Stimulated activated CD4-positive, alpha-beta T cell treated with anti-CD3 and anti-CD28 coated beads, Interleukin-15, amount 100 ng/mL, for 1 hour (primary cell): ENCODE results near the gene TAGAP.

Experiments used
- DNase-seq, 2 donors: peaks; one replicate each; pipeline ENCODE4 v3.0.0-alpha.2; 2020; ENCODE audit warnings: low read depth in 1 of 2, low spot score in 1 of 2

Gene TAGAP

DNA sequence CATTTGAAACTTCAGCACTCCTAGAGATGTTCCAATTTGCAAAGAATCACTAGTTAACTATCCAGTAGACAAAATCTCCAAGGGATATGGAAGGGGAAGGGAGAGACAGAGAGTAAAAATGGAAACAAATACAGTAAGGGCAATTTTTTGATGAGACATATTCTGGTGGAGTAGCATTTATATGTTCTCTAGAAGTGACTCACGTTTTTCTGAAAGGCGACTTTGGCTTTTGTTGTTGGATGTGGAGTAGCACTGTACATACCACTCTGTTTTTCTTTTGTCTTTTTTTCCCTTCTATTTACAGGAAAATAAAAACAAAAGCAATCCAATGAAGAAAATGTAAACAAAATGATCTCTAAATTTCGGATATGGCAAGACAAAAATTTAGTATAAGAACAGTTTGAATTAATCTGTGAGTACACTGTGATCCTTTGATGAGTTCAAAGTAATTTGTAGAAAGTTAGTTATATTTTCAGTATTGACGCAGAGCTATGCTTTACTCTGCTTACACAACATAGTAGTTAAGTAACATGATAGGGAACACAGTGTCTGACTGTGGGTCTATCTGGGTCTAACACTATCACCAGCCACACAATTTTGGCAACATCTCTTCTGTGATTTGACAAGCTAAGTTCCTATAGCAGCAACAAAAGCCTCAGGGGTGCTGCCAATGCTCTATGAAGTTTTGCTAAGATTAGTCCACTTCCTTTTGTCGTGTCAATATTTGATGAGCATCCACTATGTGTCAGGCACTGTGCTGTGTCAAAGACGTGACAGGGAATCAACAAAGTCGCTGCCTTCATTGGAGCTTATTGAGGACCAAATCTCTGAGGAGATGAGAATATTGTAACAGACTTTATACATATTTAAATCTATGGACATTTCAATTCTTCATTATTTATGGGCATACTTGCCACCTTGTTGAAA, 27.3 kb upstream of the TAGAP start:
- DNase-seq = no peak

DNA sequence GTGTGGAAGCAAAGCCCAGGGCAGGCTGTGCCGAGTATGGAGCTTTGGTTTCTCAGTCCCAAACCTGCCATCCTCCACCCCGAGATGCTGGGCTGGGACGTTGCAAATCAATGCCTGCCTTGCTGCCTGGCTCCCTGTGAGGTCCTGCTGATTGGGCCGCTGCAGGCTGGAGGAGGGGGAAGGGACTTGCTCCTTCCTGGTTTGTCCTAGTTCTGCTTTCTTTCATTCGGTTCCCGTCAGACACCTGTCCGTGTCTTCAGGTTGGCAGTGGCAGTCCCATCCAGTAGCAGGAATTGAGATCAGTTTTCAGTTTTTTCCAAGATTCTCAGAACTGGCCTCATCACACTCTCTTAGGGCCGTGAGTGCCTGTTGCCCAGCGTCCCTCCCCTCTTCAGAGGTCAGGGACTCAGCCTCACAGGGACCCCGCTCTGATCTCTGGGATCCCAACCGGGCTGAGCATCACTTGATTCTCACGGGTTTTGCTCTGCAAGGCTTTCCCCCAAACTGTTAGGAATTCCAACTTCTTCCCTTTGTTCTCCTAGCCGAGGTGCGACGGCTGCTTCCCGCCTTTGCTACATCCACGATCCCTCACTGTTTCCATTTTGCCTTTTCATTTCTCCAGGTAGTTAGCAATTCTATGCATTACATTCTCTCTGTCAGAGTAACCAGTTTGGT, 24.2 kb upstream of the TAGAP start:
- no peak for DNase-seq

DNA sequence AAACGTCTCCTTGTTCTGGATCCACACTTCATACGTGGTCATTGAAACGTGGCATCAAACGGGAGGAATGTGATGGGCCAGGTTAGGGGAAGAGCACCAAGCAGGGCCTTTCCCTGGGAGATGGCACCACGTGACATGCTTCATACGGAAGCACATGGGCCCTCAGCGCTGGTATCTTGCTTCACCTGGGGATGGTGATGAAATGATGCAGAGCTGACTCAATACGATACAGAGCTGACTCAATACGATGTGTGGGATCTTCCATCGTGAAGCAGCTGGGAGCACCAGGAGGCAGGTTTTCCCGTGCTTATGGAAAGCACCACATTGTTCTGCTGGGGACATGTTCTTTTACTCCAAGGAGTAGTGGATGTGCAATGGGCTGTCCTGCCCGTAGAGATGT, 22.5 kb upstream of the TAGAP start:
- DNase-seq = no peak

DNA sequence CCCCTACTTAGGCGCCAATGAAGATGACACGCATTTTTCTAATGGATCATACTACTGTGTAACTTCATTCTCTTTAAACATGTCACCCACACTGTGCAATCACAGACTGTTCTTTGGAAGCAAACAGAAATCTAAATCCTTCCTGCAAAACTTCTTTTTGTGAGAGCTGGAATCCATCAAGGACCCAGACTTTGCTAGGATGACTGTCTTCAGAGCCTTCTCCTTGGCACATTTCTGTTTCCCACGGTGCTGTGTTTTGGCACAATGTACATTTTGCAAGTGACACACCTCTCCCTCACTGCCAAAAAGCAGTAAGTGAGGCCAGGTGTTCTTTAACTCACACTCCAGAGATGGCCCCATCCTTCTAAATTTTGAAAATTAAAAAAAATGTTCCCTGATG, 21.7 kb upstream of the TAGAP start:
- DNase-seq = no peak

DNA sequence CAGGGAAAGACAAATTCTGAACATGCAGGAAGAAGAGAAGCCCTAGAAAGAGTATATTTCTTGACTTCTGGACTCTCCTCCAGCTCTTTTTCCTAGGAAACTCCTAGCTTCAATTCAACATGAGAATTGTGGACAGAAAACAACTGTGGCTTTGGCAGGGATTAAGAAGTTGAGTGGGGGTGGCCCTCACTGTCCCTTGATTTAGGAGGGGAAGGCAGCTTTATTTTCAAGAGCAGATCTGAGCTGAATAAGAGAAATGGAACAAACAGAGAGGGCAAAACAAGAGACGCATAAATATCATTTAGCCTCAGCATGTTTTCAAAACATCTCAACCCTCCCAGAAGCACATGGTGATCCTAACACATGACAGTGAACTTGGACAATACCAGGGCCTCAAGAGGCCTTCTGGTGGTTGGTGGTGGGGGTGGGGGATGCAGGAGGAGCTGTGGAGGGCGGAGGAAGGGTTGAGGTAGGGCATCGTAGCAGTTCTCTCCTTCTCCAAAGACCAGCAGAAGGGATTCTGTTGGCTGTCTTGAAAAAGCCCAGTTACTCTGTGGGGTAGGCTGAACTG, 21.1 kb upstream of the TAGAP start:
- DNase-seq = no peak

DNA sequence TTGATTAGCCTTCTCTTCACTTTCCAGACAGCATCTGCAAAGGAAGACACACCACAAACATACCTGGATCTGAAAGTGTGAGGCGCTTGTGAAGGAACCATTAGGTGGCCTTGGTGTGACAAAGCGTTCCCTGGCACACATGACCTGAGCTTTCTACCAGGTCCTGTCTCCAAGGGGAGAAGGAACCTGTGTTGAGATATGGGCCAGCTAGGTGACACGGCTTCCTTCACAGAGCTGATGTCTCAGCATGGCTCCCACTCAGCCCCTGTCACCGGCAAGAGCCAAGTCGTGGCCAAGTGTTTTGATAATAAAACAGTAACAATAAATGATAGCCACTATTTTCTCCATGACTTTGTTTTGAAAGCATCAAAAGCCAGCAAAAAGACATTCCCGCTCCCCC, 20.3 kb upstream of the TAGAP start:
- no peak for DNase-seq

DNA sequence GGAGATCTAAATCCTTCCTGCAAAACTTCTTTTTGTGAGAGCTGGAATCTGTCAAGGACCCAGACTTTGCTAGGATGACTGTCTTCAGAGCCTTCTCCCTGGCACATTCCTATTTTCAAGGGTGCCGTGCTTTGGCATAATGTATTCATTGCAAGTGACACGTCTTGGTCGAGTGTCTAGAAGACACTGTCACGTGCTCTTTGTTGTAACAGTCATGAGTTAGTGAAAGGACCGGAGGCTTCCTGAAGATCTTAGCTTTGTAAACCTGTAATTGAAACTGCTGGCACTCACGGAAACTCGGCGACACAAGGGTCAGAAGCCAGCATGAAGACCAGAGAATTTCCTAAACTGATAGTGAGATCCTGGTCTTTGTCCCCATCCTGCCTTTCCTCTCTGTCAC, 19.7 kb upstream of the TAGAP start:
- no peak for DNase-seq

DNA sequence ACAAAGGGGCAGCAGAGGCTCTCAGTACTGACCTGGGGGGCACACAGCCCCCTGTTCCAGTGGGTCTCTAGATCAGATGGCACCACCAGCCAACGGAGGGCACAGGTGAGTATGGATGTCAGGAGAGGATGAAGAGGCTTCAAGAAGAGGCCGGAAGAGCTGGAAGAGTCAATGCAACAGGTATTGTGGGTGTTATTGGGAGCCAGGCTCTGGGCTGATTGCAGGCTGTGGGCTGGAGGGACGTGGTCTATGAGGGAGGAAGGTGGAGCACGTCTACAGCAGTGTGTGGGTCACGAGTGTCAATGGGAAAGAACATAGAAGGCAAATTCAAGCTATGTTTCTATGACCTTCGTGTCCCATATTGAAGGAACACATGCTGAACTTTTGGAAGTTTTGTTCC, 18.8 kb upstream of the TAGAP start:
- DNase-seq = no peak

DNA sequence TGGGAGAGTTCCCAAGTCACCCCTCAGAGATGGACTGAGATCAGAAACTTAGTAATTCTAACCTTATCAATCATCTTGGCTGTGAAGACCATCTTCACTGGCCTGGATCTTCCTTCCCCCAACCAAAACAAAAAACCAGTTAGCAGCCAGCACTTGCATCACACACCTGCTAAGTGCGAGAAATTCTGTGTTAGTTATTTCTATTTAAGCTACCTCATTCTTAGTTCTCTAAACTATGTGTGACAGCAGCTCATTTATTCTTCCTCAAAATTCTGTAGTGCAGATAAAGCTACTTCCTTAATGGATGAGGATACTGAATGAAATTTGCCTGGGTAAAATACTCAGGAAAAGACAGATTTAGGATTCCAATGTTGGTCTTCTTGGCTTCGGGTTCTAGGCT, 18.2 kb upstream of the TAGAP start:
- no peak for DNase-seq

DNA sequence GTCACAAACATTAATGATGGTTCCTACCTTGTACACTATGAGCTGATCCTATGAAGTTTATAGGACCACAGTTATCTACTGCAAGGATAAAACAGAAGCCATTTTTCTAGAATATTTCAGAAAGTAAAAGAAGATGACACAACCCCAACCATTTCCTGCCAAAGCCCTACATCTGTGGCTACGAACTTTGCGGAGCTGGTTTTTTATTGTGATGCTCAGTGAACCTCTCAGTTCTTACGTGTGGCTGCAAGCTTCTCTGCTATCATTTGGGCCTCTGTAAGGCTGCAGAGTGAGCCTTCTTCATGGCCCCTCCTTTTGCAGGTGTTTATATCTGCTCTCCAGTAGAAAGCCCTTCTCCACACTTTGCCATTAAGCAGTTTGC, 17.8 kb upstream of the TAGAP start:
- no peak for DNase-seq

DNA sequence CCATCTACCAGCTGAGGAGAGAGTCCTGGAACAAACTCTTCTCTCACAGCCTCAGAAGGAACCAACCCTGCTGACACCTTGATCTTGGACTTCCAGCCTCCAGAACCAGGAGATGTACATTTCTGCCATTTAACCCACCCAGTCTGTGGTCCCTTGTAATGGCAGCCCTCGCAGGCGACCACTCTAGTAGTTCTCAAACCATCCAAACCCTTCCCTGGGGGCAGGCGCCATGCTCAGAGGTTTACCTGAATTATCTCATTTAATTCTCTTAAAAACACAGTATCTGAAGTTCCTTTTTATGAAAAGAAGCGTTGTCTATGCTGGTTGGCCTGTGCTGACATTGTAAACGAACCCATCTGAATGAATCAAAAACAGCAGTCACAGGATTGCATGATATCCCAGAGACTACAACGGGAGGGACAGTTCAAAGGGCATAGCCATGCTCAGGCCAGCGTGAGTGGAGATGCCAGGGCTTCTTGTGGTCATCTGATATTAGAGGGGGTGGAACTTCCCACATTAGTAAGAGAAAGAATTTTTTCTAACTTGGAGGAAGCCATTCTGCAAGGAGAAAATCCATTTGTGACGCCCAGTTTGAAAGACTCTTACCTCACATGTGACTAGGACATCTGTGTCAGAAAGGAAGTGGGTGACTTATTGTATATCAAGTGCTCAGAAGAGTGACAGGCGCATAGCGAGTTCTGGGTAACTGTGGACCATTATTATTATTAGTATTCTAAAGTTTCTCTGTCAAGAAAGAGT, 17.2 kb upstream of the TAGAP start:
- no peak for DNase-seq

DNA sequence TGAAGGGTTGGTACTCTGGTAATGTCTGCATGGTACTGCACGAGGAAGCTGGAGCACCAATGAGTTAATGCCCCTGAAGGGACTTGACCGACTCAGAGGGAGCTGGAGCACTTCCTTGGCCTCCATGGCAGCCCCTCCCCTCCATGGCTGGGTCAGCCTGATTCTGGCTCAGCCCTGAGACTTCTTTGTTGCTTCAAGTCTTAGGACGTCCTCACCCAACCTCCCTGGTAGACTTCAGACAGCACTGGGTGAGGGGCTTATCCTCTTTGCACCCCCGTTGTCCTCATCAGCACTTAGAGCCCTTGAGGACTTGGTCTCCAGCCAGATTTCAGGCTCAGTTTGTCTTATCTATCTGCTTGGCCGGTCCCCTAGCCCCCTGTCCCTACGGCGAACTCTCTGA, 16.4 kb upstream of the TAGAP start:
- no peak for DNase-seq

DNA sequence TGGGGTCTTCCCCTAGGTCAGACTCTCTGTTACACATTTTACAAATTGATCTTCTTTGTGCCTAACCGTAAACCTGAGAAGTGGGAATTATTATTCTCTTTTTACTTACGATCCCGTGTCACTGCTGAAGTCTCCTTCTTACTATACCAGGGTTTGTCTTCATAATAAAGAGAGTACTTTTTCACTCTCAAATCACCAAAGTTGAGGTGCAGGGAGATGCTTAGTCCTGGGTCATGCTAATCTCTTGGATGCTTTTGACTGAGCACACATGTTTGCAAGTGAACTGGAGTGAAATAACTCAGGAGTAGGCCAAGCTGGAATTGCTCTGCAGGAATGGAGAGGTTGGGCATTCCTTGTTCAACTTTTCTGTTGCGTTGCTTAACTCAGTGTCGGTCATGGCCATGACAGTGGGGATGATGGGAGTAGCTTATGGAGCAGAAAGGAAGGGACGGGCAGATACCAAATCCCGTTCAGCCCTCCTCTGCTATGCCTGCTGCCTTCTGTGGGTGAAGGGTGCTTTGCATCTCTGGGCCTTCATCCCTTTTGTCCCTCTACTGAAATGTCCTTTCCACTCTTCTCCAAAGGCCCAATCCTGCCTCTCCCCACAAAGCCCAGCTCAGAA, 15.2 kb upstream of the TAGAP start:
- no peak for DNase-seq

DNA sequence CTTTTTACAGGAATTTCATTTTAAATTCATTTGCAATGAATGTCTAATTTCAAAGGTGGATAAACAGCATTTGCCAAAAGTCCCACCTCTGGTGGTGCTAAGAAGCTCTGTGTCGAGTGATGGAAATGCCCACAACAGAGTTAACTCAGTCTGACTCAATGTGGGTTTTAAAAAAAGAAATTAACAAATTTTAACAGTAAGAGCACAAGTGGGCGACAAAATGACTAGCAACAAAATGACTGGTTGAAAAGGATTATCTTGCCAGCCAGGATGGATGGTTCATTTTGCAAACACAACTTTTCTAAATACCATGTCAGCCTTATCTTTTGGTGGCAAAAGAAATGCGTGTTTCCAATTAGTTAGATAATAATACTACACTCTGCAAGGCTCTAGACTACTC, 14.3 kb upstream of the TAGAP start:
- no peak for DNase-seq

DNA sequence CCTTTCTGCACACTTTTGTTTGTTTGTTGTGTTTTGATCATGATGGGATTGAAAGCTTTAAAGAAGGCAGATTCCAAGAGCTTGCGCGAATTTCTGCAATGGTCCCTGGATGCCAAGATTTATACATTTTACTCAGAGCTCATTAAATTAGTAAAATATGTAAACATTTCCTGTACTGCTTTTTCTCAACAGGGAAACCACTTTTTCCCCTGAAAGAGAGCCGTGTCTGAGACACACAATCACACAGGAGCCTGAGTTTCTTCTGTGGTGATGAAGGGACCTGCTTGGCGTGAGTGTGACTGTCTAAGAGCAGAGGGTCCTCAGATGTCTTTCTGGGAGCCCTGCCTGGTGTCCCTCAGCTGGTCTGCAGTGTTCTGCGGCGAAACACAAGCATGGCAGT, 12.1 kb upstream of the TAGAP start:
- no peak for DNase-seq

DNA sequence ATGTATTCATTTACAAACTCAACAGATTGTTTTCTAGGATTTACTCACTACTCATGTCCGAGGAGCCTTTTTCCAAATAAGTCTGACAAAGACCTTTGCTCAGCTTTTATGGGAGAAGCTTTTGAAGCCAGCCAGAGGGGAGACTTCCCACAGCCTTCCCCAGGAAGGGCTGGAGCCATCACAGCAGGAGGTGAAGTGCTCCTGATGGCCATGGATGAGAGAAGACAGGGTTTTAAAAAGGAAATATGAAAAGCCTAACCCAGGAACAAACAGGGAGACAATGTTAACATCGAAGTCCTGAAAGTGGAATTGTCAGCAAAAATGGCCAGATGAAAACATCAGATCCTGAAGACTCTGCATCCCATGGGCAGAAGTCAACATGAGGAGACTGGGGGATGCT, 11.6 kb upstream of the TAGAP start:
- no peak for DNase-seq

DNA sequence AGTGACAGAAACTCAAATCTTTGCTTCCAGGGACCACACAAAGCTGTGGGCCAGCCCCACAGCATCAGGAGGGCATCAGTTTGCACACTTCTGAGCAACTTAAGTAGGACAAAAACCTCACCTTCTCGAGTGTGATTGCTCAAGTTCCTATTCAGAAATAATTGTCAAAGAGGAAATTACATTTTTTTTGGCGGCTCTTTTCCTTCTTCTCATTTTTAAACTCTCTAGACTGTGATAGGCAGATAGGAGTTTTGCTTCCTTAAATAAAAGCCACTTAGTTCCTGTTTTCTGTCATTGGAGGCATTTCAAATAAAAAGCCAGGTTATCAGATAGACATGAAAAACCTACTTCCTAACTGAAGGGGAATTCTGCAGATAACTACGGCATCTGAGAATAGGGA, 11.2 kb upstream of the TAGAP start:
- no peak for DNase-seq

DNA sequence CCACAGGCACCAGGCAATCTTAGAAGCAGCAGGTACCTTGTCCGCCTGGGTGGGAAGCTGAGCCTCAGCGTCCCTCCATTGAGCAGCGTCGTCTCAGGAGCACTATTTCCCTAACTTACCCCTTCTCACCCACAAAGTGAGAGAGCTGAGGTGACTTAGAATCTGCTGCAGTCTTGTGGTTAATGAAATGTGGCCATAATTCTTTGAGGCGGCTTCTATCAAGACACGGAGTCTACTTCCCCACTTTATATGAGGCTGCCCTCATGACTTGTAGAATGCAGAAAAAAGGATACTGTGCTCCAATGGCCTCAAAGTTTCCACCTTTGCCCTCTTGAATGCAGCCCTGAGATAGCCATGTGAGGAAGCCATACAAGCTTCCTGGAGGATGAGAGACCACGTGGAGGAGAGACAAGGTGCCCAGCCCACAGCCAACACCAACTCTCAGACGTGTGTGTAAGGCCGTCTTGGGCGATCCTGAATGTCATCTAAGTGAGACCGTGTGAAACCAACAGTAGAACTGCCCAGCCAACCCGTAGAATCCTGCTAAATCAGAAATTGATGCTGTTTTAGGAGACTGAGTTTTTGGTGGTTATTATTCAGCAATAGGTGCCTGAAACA, 9.1 kb upstream of the TAGAP start:
- no peak for DNase-seq

DNA sequence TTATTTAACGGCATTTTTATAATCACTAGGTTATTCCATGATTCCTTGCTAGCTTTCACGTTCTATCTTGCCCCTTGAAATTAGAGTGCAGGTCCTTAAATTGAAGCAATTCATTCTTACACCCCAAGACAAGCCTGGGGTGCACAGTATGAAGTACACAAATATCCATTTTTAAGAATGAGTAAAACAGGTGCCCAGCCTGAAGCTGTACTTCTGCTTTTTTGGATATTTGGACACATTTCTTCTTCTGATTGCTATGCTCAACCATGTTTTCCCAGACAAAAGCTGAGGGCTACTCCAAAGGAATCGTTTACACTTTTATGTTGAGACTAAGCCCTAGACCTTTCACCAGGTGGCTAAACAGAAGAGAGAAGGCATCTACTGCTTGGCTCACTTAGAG, 7.9 kb upstream of the TAGAP start:
- no peak for DNase-seq

DNA sequence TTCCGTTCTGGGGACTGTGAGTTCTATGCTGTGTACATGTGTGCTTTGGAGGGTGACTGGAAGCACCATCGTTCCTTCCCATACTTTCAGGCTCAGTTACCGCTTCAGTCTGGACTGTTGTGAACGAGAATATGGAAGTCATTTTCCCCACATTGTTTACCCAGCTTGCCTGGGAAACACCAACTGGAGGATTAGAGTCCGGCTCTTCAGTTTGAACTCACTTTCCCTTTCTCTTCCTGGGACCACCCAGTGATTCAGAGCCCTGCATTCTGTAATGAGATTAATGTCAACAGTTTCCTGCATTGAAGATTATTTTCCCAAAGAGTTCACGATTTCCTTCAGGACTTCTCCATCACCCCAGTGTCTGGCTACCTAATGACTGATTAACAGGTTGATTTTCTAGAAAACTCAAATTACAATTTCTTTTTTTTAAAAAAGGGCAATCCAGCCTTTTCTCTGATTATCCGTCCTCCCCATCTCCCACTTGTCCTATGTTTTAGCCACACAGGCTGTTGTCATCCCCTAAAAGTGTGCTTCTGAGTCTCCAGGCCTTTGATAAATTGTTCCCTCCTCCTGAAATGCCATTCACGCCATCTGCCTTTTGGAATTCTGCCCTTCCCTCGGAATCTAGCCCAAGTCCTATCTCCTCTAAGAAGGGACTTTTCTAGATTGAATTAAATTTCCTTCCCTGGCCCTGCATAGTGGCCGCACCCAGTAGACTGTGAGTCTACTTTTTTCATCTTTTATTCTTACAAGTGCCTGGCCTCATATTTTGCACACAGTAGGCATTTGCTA, 3.3 kb upstream of the TAGAP start:
- no peak for DNase-seq
